ENCODE results near the gene RBFOX1. TPM values are rescaled to one million over a fixed set of nuclear protein-coding genes. Genes with fewer than 3 reads are reported as not detected.

The RBFOX1 gene
- total and polyA plus RNA-seq, 10 of the 15 experiments (the other 5 are each of a cell fraction or from before 2014, with no cell fraction given) = 0.87 TPM; not detected in 9

DNA sequence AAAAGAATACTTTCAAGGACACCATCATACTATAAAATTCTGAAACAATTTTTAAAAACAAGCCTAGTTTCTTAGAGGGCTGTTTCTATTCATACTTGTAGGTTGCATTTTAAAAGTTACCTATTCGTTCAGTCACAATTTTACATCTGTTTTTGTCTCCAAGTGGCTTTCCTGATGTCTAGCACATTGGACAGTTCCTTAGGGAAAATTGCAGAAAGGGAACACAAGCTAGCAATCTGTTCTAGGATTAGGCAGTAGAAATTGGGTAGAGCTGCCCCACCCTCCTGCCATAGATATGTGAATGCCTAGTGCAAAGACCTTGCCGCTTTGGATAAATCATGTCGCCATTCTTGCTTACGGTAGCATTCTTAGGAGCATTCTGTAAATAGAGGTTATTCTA, 358.9 kb downstream of the RBFOX1 start (continued):
- no peak for TF ChIP-seq FOS (IDR thresholded peaks at IDR 0.05; ENCODE audit: borderline replicate concordance, extremely low read depth, insufficient read length)

DNA sequence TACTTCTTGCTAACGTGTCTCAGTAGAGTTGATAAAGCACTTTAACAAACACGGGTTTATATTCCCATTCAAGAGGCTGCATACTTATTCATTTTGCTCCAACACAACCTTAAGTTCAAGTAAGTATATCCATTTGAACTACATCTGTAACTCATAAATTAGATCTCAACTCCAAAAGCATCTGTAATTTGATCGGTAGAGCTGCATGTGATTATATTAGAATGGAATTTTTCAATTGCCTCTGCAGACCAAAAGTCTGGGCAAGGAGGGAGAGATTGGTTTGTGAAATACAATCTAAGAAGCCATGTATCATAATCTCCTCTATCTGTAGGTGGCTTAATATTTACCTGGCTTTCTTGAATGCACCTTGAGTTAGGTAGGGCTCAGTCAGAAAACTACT, 371.0 kb downstream of the RBFOX1 start:
- ChIA-PET CTCF (no interaction called here), RAD21 (ENCODE audit: unreplicated experiment) (no interaction called here), SMC1A (ENCODE audit: uncharacterized antibody, unreplicated experiment) (no interaction called here), POLR2A (no interaction called here)
- H3K4me2 ChIP-seq (ENCODE audit: control insufficient read depth, insufficient read depth) = no peak overlapping the region
- no peak for FAIRE-seq
- H3K36me3 ChIP-seq (ENCODE audit: control insufficient read depth in 2 of 2, insufficient read depth in 2 of 2, low read length in 1 of 2) = no peaks in the 10 kb centered on the region
- no peak overlapping the region for H3K4me3 ChIP-seq
- DNase-seq (ENCODE audit: low read depth, low spot score) = no peak
- no peak for ATAC-seq
- H3K27ac ChIP-seq (ENCODE audit: control insufficient read depth, insufficient read depth) = no peak overlapping the region
- 0% methylated on average over 3 of the region's 3 CpGs for WGBS (ENCODE audit: insufficient coverage, insufficient replicate concordance, low lambda C conversion rate, missing lambda C conversion rate)
- H3K27me3 ChIP-seq (replicated peaks in 1 of 2; ENCODE audit: control insufficient read depth in 2 of 2, insufficient read depth in 2 of 2, low read length in 1 of 2) = no peaks in the 10 kb centered on the region
- no peaks in the 10 kb centered on the region for H3K79me2 ChIP-seq (ENCODE audit: control insufficient read depth, insufficient read depth, low read length)
- intact Hi-C loops (cut with micrococcal nuclease; ENCODE audit: unreplicated experiment) (no loop called here), in situ Hi-C loops (cut with MboI) (no loop called here)
- no peak overlapping the region for H2AFZ ChIP-seq (ENCODE audit: control insufficient read depth, low read depth, low read length)
- no peaks in the 10 kb centered on the region for H3K9me3 ChIP-seq (replicated peaks; ENCODE audit: control insufficient read depth, insufficient read depth, low read length)
- BruUV-seq (replicated peaks) = no TSS peak
- no peak overlapping the region for H3K9ac ChIP-seq (ENCODE audit: control insufficient read depth, insufficient read depth, low read length)
- no peaks in the 10 kb centered on the region for H3K4me1 ChIP-seq (ENCODE audit: control insufficient read depth, insufficient read depth, low read length)
- no peak for TF ChIP-seq NFYA (IDR thresholded peaks at IDR 0.05; ENCODE audit: borderline replicate concordance, low read depth, low read length)
- TF ChIP-seq BRCA1 (IDR thresholded peaks at IDR 0.05; ENCODE audit: low read depth, low read length) = no peak
- TF ChIP-seq SP1 (IDR thresholded peaks at IDR 0.05; ENCODE audit: low read depth, low read length) = no peak
- TF ChIP-seq RBBP5 (conservative IDR thresholded peaks at IDR 0.05) = no peak
- TF ChIP-seq RAD21 (IDR thresholded peaks at IDR 0.05; ENCODE audit: insufficient read depth, low read depth, low read length) = no peak
- no peak for TF ChIP-seq TBL1XR1 (IDR thresholded peaks at IDR 0.05; ENCODE audit: low read depth, low read length)
- TF ChIP-seq KLF5 (IDR thresholded peaks at IDR 0.05; ENCODE audit: partially characterized antibody) = no peak
- TF ChIP-seq WRNIP1 (IDR thresholded peaks at IDR 0.05; ENCODE audit: borderline replicate concordance, low read depth, low read length) = no peak
- TF ChIP-seq CREM (IDR thresholded peaks at IDR 0.05; ENCODE audit: low read depth) = no peak
- no peak for TF ChIP-seq RAD51 (IDR thresholded peaks at IDR 0.05)
- TF ChIP-seq MYC (IDR thresholded peaks at IDR 0.05; ENCODE audit: insufficient read depth, insufficient read length, insufficient replicate concordance, low read length, severe bottlenecking) = no peak
- no peak for TF ChIP-seq ESRRA (IDR thresholded peaks at IDR 0.05; ENCODE audit: low read length)
- TF ChIP-seq RFX5 (IDR thresholded peaks at IDR 0.05; ENCODE audit: low read depth, low read length) = no peak
- TF ChIP-seq, protein P1, sequence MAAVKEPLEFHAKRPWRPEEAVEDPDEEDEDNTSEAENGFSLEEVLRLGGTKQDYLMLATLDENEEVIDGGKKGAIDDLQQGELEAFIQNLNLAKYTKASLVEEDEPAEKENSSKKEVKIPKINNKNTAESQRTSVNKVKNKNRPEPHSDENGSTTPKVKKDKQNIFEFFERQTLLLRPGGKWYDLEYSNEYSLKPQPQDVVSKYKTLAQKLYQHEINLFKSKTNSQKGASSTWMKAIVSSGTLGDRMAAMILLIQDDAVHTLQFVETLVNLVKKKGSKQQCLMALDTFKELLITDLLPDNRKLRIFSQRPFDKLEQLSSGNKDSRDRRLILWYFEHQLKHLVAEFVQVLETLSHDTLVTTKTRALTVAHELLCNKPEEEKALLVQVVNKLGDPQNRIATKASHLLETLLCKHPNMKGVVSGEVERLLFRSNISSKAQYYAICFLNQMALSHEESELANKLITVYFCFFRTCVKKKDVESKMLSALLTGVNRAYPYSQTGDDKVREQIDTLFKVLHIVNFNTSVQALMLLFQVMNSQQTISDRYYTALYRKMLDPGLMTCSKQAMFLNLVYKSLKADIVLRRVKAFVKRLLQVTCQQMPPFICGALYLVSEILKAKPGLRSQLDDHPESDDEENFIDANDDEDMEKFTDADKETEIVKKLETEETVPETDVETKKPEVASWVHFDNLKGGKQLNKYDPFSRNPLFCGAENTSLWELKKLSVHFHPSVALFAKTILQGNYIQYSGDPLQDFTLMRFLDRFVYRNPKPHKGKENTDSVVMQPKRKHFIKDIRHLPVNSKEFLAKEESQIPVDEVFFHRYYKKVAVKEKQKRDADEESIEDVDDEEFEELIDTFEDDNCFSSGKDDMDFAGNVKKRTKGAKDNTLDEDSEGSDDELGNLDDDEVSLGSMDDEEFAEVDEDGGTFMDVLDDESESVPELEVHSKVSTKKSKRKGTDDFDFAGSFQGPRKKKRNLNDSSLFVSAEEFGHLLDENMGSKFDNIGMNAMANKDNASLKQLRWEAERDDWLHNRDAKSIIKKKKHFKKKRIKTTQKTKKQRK (IDR thresholded peaks at IDR 0.05; ENCODE audit: low read depth, low read length) = no peak
- TF ChIP-seq POLR2AphosphoS2 (IDR thresholded peaks at IDR 0.05; ENCODE audit: low read depth, low read length) = no peak
- TF ChIP-seq SIN3A (IDR thresholded peaks at IDR 0.05; ENCODE audit: low read depth, low read length) = no peak
- no peaks in the 10 kb centered on the region for H4K20me1 ChIP-seq (ENCODE audit: control insufficient read depth, insufficient read depth)

Measured in GM12878 (cell line).